ENCODE results near the gene PJA2.

DNA sequence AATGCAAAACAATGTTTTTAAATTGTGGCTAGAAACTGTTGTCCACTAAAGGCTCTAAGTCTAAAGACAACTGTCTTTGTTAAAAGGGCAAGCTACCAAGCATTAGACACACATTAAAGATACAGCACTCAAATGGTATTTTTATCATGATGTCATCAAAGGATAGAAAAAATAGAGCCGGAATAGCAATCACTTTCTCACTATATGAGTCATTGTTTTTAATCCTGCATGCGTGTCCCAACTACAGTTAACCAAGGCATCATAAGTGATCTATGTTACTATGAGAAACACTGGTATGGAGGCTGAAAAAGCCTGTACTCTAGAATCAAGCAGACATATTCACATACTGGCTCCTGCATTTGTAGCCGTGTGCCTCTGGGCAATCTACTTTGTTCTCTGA lies 1.9 kb upstream of the PJA2 start:
- TF ChIP-seq, protein P1, sequence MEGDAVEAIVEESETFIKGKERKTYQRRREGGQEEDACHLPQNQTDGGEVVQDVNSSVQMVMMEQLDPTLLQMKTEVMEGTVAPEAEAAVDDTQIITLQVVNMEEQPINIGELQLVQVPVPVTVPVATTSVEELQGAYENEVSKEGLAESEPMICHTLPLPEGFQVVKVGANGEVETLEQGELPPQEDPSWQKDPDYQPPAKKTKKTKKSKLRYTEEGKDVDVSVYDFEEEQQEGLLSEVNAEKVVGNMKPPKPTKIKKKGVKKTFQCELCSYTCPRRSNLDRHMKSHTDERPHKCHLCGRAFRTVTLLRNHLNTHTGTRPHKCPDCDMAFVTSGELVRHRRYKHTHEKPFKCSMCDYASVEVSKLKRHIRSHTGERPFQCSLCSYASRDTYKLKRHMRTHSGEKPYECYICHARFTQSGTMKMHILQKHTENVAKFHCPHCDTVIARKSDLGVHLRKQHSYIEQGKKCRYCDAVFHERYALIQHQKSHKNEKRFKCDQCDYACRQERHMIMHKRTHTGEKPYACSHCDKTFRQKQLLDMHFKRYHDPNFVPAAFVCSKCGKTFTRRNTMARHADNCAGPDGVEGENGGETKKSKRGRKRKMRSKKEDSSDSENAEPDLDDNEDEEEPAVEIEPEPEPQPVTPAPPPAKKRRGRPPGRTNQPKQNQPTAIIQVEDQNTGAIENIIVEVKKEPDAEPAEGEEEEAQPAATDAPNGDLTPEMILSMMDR (IDR thresholded peaks at IDR 0.05), result no peak
- TF ChIP-seq POLR2A (IDR thresholded peaks at IDR 0.05), result no peak
